Measurements from ENCODE around the gene MOB1A. TPM values are rescaled to one million over a fixed set of nuclear protein-coding genes. Genes with fewer than 3 reads are reported as not detected.

MOB1A gene
- total and polyA plus RNA-seq, 2 of the 13 experiments (the other 11 are each of a cell fraction or from before 2014, with no cell fraction given) = 48.2 to 139 TPM

DNA sequence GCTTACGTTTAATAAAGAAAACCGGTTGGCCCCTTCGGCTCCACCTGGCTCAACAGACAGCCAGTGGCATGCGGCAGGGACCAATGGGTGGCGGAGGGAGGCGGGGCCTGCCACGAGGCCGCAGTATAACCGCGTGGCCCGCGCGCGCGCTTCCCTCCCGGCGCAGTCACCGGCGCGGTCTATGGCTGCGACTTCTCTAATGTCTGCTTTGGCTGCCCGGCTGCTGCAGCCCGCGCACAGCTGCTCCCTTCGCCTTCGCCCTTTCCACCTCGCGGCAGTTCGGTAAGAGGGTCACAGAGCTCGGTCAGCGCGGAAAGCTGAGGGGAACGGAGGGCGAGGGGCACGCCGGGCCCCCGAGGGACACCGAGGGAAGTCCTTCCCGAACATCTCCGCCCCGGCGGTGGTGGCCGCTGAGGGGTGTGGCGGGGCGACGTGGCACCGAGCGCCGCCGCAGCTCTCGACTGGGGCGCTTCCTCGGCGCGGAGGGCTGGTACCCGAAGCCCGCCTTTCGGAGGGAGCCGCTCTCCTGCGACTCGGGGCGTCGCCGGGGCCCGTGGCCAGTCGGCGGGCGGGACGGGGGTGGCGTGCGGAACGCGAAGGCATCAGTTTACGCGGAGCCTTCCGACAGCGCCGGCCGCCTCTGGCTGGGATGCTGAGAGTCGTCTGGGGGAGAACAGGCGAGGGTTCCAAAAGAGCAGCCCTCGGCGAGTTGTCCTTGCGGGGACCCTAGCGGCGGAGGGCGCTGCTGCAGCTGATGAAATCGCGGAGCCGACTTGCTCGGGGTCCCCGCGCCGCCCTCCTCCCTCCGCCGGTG is 20.0 kb upstream of the MOB1A start, which contains the start of gene MTHFD2 (continued):
- TF ChIP-seq EED (CRISPR knock-in tag; IDR thresholded peaks at IDR 0.05) (peak; percentile 86), MTA3 (CRISPR knock-in tag; IDR thresholded peaks at IDR 0.05) (no peak), ZNF34 (CRISPR knock-in tag; IDR thresholded peaks at IDR 0.05; ENCODE audit: borderline replicate concordance) (peak; percentile 99), ZNF678 (CRISPR knock-in tag; IDR thresholded peaks at IDR 0.05) (peak; percentile 79), ZNF512B (CRISPR knock-in tag; IDR thresholded peaks at IDR 0.05; ENCODE audit: borderline replicate concordance) (no peak), POLR2AphosphoS2 (IDR thresholded peaks at IDR 0.05; ENCODE audit: low read depth, low read length) (peak; percentile 83; the same call in 1 of the 2 replicates), ZNF788 (CRISPR knock-in tag; IDR thresholded peaks at IDR 0.05; ENCODE audit: borderline replicate concordance) (peak; percentile 83; the same call in 1 of the 2 replicates), SIN3A (IDR thresholded peaks at IDR 0.05; ENCODE audit: borderline replicate concordance, low read depth, low read length) (peak; percentile 79; the same call in 1 of the 2 replicates), FOXC1 (CRISPR knock-in tag; IDR thresholded peaks at IDR 0.05; ENCODE audit: borderline replicate concordance) (peak; percentile 94), ZNF253 (CRISPR knock-in tag; IDR thresholded peaks at IDR 0.05; ENCODE audit: borderline replicate concordance) (peak; percentile 90; the same call in 1 of the 2 replicates), NPAS2 (CRISPR knock-in tag; IDR thresholded peaks at IDR 0.05; ENCODE audit: borderline replicate concordance) (no peak), ZNF75D (CRISPR knock-in tag; IDR thresholded peaks at IDR 0.05; ENCODE audit: borderline replicate concordance) (no peak), NFAT5 (CRISPR knock-in tag; IDR thresholded peaks at IDR 0.05) (peak; percentile 91; the same call in 1 of the 2 replicates), TGIF2 (CRISPR knock-in tag; IDR thresholded peaks at IDR 0.05) (peak; percentile 23; the same call in 1 of the 2 replicates)
- TF ChIP-seq, protein P1, sequence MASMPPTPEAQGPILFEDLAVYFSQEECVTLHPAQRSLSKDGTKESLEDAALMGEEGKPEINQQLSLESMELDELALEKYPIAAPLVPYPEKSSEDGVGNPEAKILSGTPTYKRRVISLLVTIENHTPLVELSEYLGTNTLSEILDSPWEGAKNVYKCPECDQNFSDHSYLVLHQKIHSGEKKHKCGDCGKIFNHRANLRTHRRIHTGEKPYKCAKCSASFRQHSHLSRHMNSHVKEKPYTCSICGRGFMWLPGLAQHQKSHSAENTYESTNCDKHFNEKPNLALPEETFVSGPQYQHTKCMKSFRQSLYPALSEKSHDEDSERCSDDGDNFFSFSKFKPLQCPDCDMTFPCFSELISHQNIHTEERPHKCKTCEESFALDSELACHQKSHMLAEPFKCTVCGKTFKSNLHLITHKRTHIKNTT (CRISPR knock-in tag; IDR thresholded peaks at IDR 0.05) = no peak
- TF ChIP-seq, protein P2, sequence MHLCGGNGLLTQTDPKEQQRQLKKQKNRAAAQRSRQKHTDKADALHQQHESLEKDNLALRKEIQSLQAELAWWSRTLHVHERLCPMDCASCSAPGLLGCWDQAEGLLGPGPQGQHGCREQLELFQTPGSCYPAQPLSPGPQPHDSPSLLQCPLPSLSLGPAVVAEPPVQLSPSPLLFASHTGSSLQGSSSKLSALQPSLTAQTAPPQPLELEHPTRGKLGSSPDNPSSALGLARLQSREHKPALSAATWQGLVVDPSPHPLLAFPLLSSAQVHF (CRISPR knock-in tag; IDR thresholded peaks at IDR 0.05) = peak; percentile 94
- TF ChIP-seq, protein P3, sequence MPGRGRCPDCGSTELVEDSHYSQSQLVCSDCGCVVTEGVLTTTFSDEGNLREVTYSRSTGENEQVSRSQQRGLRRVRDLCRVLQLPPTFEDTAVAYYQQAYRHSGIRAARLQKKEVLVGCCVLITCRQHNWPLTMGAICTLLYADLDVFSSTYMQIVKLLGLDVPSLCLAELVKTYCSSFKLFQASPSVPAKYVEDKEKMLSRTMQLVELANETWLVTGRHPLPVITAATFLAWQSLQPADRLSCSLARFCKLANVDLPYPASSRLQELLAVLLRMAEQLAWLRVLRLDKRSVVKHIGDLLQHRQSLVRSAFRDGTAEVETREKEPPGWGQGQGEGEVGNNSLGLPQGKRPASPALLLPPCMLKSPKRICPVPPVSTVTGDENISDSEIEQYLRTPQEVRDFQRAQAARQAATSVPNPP (CRISPR knock-in tag; IDR thresholded peaks at IDR 0.05) = no peak; the same call in 1 of the 2 replicates
